PC-9 (cell line): Measurements from ENCODE around the gene TTC39C. TPM values are rescaled to one million over a fixed set of nuclear protein-coding genes. Genes with fewer than 3 reads are reported as not detected.

Experiments used
- BruUV-seq: library from RNA; stranded (reverse); fragments of 400-500 nt; replicated peaks from 2 replicates; lab custom pipeline; 2021; lab: Mats Ljungman, UMichigan
- CTCF ChIA-PET: fragments of 300-600 bp; sonication (Branson Sonifier 250); formaldehyde crosslinking; loops from one replicate; lab custom pipeline; 2022; ENCODE audit warnings: antibody characterized with exemption; lab: Charles Lee
- POLR2A ChIA-PET: fragments of 300-600 bp; sonication (Branson Sonifier 250); formaldehyde crosslinking; loops from one replicate; lab custom pipeline; 2022; ENCODE audit warnings: antibody characterized with exemption; ENCODE audit not compliant: unreplicated experiment; lab: Charles Lee
- DNase-seq, 2 experiments: peaks; one replicate each; pipeline versions ENCODE4 v3.0.0 to v3.0.0-alpha.2; 2015 to 2022; ENCODE audit warnings: mixed read lengths in 1 of 2
- H2AFZ ChIP-seq: fragments of 200-600 bp; sonication (generic); 2 replicates; pipeline ENCODE4 v1.8.1; 2017; ENCODE audit warnings: antibody characterized with exemption
- H3F3A ChIP-seq: fragments of 200-600 bp; sonication (generic); 2 replicates; pipeline ENCODE4 v1.8.1; 2017; ENCODE audit warnings: antibody characterized with exemption, mild to moderate bottlenecking, low read depth; ENCODE audit not compliant: insufficient read depth
- H3K27ac ChIP-seq: fragments of 200-600 bp; sonication (generic); 2 replicates; pipeline ENCODE4 v1.6.1; 2016; ENCODE audit warnings: mixed run types
- H3K27me3 ChIP-seq: fragments of 200-600 bp; sonication (generic); 2 replicates; pipeline ENCODE4 v1.6.1; 2016; ENCODE audit warnings: low read depth, mixed run types; ENCODE audit not compliant: insufficient read depth
- H3K36me3 ChIP-seq: fragments of 200-600 bp; sonication (generic); 2 replicates; pipeline ENCODE4 v1.6.1; 2016; ENCODE audit warnings: low read depth, mixed run types
- H3K4me1 ChIP-seq: fragments of 200-600 bp; sonication (generic); replicated peaks from 2 replicates; pipeline ENCODE4 v1.6.1; 2016; ENCODE audit warnings: mixed run types; ENCODE audit not compliant: insufficient read depth
- H3K4me2 ChIP-seq: fragments of 200-600 bp; sonication (generic); 2 replicates; pipeline ENCODE4 v1.6.1; 2017; ENCODE audit warnings: mixed run types
- H3K4me3 ChIP-seq: fragments of 200-600 bp; sonication (generic); 2 replicates; pipeline ENCODE4 v1.6.1; 2016; ENCODE audit warnings: mixed run types
- H3K79me2 ChIP-seq: fragments of 200-600 bp; sonication (generic); 2 replicates; pipeline ENCODE4 v1.6.1; 2017; ENCODE audit warnings: low read depth, mixed run types
- H3K9me2 ChIP-seq: fragments of 200-600 bp; sonication (generic); 2 replicates; pipeline ENCODE4 v1.8.1; 2017; ENCODE audit warnings: mild to moderate bottlenecking; ENCODE audit not compliant: insufficient read depth
- H3K9me3 ChIP-seq: fragments of 200-600 bp; sonication (generic); 2 replicates; pipeline ENCODE4 v1.8.1; 2016; ENCODE audit warnings: low read depth; ENCODE audit not compliant: insufficient read depth
- H4K20me1 ChIP-seq: fragments of 200-600 bp; sonication (generic); 2 replicates; pipeline ENCODE4 v1.8.1; 2017; ENCODE audit not compliant: insufficient read depth
- CTCF ChIP-seq: fragments of 200-600 bp; sonication (generic); conservative IDR thresholded peaks from 2 replicates; pipeline ENCODE4 v1.6.1; 2017; ENCODE audit warnings: mixed run types, antibody characterized with exemption, mild to moderate bottlenecking, moderate library complexity
- EZH2 ChIP-seq: fragments of 200-600 bp; sonication (generic); IDR thresholded peaks from 2 replicates; pipeline ENCODE4 v1.8.0; 2017; ENCODE audit warnings: antibody characterized with exemption, low read depth
- intact Hi-C: fragments of 100-400 bp; cut with micrococcal nuclease; formaldehyde crosslinking; loops from one replicate; pipeline ENCODE4 v1.10.0; 2022; ENCODE audit not compliant: unreplicated experiment
- total RNA-seq: library from RNA; stranded (reverse); gene quantifications from 2 replicates; pipeline ENCODE4 v1.2.3, GENCODE V29; 2021

Gene TTC39C
- total RNA-seq, 1 experiment from 2014 or later: 15.3 TPM

GRCh38 chr18:24023185-24023814, 8.7 kb downstream of the TTC39C start:
- Histone ChIP-seq H3F3A (peaks cover 18% of the 10 kb centered on the region), H4K20me1 (no peaks in the 10 kb centered on the region), H3K27ac (no peak overlapping the region), H3K4me1 (peaks cover 58% of the 10 kb centered on the region), H3K9me2 (no peaks in the 10 kb centered on the region), H3K36me3 (no peaks in the 10 kb centered on the region), H2AFZ (no peak overlapping the region), H3K4me2 (peak overlapping the region; percentile 11; the same call in 1 of the 2 replicates), H3K9me3 (no peaks in the 10 kb centered on the region), H3K4me3 (no peak overlapping the region), H3K27me3 (no peaks in the 10 kb centered on the region), H3K79me2 (peaks cover 36% of the 10 kb centered on the region)
- peak; percentile 73 to 89 for DNase-seq
- TF ChIP-seq CTCF: peak; percentile 55; the same call in 1 of the 2 replicates
- no peak for TF ChIP-seq EZH2
- BruUV-seq: no TSS peak
- ChIA-PET CTCF (no interaction called here), POLR2A (interaction anchor here (0.6 kb wide), 2 partner anchors 24 to 78 kb away, joined by 3 read pairs; no protein-coding TSS in a partner anchor)
- intact Hi-C loops: loop anchor here (2.0 to 10.0 kb wide), 2 partner anchors 54 to 92 kb away; no protein-coding TSS in a partner anchor

- no peaks in the 10 kb centered on the region for H3K36me3 ChIP-seq
- H3K9me2 ChIP-seq: no peaks in the 10 kb centered on the region
- ChIA-PET CTCF (no interaction called here), POLR2A (no interaction called here)
- peaks cover 26% of the 10 kb centered on the region; the same call in 1 of the 2 replicates for H3K79me2 ChIP-seq
- peaks cover 60% of the 10 kb centered on the region for H3K4me1 ChIP-seq
- H3K27me3 ChIP-seq: no peaks in the 10 kb centered on the region
- no TSS peak for BruUV-seq
- no peak for DNase-seq
- H3K4me2 ChIP-seq: no peak overlapping the region
- no peaks in the 10 kb centered on the region for H3K9me3 ChIP-seq
- intact Hi-C loops: loop anchor here (10.0 kb wide), 1 partner anchor 90 kb away; no protein-coding TSS in a partner anchor
- H2AFZ ChIP-seq: no peak overlapping the region
- H3K27ac ChIP-seq: no peak overlapping the region
- peaks cover 18% of the 10 kb centered on the region for H3F3A ChIP-seq
- TF ChIP-seq EZH2 (no peak), CTCF (no peak)
- H3K4me3 ChIP-seq: no peak overlapping the region
- no peaks in the 10 kb centered on the region for H4K20me1 ChIP-seq
Observed at GRCh38 chr18:24024425-24024824, 9.9 kb downstream of the TTC39C start.

GRCh38 chr18:24026457-24026856, 11.9 kb downstream of the TTC39C start:
- H2AFZ ChIP-seq: no peak overlapping the region
- no TSS peak for BruUV-seq
- no peaks in the 10 kb centered on the region for H3K9me2 ChIP-seq
- ChIA-PET POLR2A (no interaction called here), CTCF (no interaction called here)
- H3K27me3 ChIP-seq: no peaks in the 10 kb centered on the region
- H3K79me2 ChIP-seq: peaks cover 21% of the 10 kb centered on the region; the same call in 1 of the 2 replicates
- TF ChIP-seq CTCF: no peak
- TF ChIP-seq EZH2: no peak
- peak overlapping the region; percentile 9; the same call in 1 of the 2 replicates for H3K27ac ChIP-seq
- no peak for DNase-seq
- H3K4me3 ChIP-seq: no peak overlapping the region
- intact Hi-C loops: loop anchor here (10.0 kb wide), 1 partner anchor 88 kb away; no protein-coding TSS in a partner anchor
- no peaks in the 10 kb centered on the region for H3K36me3 ChIP-seq
- peaks cover 18% of the 10 kb centered on the region for H3F3A ChIP-seq
- H4K20me1 ChIP-seq: no peaks in the 10 kb centered on the region
- peaks cover 54% of the 10 kb centered on the region for H3K4me1 ChIP-seq
- H3K4me2 ChIP-seq: peak overlapping the region; percentile 70
- no peaks in the 10 kb centered on the region for H3K9me3 ChIP-seq
